ENCODE measurements around the gene GJD3. TPM values are rescaled to one million over a fixed set of nuclear protein-coding genes. Genes with fewer than 3 reads are reported as not detected.
A peak's percentile ranks its signal among the peaks of the same experiment; 100 is the strongest.

The GJD3 gene
- total and polyA plus RNA-seq, 12 donors = 0.65 to 6.2 (median 1.6) TPM

- H3K27ac ChIP-seq = peak overlapping the region in 8 of 10 donors; percentile 10 to 62 (median 35)
- TF ChIP-seq CTCF (IDR thresholded peaks at IDR 0.05) = no peak
- H3K9me3 ChIP-seq = no peaks in the 10 kb centered on the region
- ATAC-seq = peak; percentile 12 to 45 (median 19)
- no peak overlapping the region for H3K4me3 ChIP-seq
- peaks cover 5 to 64% (median 41%) of the 10 kb centered on the region in 9 donors for H3K4me1 ChIP-seq
- peaks cover 0 to 3% (median 0%) of the 10 kb centered on the region in 7 donors for H3K27me3 ChIP-seq
- H3K36me3 ChIP-seq = peaks cover 0 to 59% (median 32%) of the 10 kb centered on the region in 9 donors
- intact Hi-C loops (cut with DNase I) = loop anchor here (1.0 to 10.0 kb wide), 11 partner anchors 53 to 206 kb away; partner anchors contain the start of gene TOP2A (in 2 of the 10)
- 70 to 74% methylated on average over 32 to 33 of the region's 33 CpGs for WGBS, 2 donors
- peak in 1 of 2 donors; percentile 73 for DNase-seq
Measured at GRCh38 chr17:40355804-40356758, 8.5 kb downstream of the GJD3 start.

GRCh38 chr17:40355123-40355803 lies 9.3 kb downstream of the GJD3 start:
- no peak overlapping the region for H3K4me3 ChIP-seq
- intact Hi-C loops (cut with DNase I) = loop anchor here (1.0 to 10.0 kb wide), 11 partner anchors 52 to 207 kb away; partner anchors contain the start of gene TOP2A (in 2 of the 10)
- TF ChIP-seq CTCF (IDR thresholded peaks at IDR 0.05) = peak; percentile 95 to 99 (median 97)
- 44 to 45% methylated on average over 29 of the region's 29 CpGs for WGBS, 2 donors
- peak overlapping the region in 8 of 10 donors; percentile 13 to 62 (median 40) for H3K27ac ChIP-seq
- no peaks in the 10 kb centered on the region for H3K27me3 ChIP-seq
- ATAC-seq (peak; percentile 65 to 76 (median 70)), DNase-seq (peak; percentile 75 to 87)
- H3K9me3 ChIP-seq = no peaks in the 10 kb centered on the region
- H3K4me1 ChIP-seq = peaks cover 8 to 72% (median 48%) of the 10 kb centered on the region in 9 donors
- H3K36me3 ChIP-seq = peaks cover 0 to 66% (median 32%) of the 10 kb centered on the region in 9 donors

- peak overlapping the region in 3 of 10 donors; percentile 43 to 62 (median 50) for H3K27ac ChIP-seq
- H3K9me3 ChIP-seq = no peaks in the 10 kb centered on the region
- no peak for ATAC-seq
- H3K27me3 ChIP-seq = no peaks in the 10 kb centered on the region
- H3K4me1 ChIP-seq = peaks cover 16 to 80% (median 56%) of the 10 kb centered on the region in 9 donors
- no peak overlapping the region for H3K4me3 ChIP-seq
- intact Hi-C loops (cut with DNase I) = loop anchor here (1.0 to 10.0 kb wide), 12 partner anchors 51 to 208 kb away; partner anchors contain the start of gene TOP2A (in 2 of the 10)
- no peak for TF ChIP-seq CTCF (IDR thresholded peaks at IDR 0.05)
- 79 to 82% methylated on average over 30 of the region's 30 CpGs for WGBS, 2 donors
- peaks cover 0 to 74% (median 37%) of the 10 kb centered on the region in 9 donors for H3K36me3 ChIP-seq
- no peak for DNase-seq
Measured at GRCh38 chr17:40354221-40355122, 10.1 kb downstream of the GJD3 start.
